Epidermal melanocyte (primary cell): Measurements from ENCODE around the gene CFAP45.

Source experiments
- DNase-seq: peaks from one replicate; pipeline ENCODE4 v3.0.0; 2011; ENCODE audit warnings: low spot score; ENCODE audit not compliant: insufficient read length

The CFAP45 gene

DNA sequence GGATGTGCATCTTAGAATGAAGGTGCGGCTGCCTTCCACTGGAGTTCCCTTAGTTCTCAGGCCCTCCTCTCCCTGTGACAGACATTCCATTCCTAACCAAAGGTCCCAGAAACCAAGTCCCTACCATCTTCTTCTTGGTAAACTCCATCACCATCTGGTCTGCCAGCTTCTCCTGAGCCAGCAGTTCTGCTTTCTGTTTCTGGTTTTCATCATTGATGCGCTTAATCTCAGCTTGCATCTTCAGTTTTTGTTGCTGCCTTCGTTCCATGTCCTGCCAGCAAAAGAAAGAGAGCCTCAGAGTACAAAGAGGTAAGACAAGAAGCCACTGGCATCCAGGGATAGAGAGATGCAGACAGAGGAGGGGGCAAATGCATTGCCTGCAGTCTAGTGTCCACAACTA is 19.5 kb downstream of the CFAP45 start:
- DNase-seq, result no peak

DNA sequence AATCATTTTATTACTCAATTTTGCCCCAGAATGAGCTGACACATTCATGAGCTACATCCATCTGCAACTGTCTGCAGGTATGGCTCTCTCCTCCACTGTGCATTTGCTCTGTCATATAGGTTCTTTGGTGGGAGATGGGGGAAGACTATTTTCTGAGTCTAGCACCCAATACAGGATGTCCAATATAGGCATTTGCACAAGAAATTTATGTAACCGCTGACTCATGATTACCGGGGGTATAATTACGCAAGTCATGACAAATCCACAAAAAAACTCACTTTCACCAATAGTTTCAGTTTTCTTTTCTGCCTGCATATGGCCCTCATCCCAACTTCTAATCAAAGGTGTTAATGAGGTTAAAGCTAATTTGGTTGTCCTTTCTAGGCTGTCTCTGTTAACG is 20.0 kb downstream of the CFAP45 start:
- no peak for DNase-seq

- no peak for DNase-seq
These were observed 20.8 kb downstream of the CFAP45 start for GRCh38 chr1:159879136-159879535.

DNA sequence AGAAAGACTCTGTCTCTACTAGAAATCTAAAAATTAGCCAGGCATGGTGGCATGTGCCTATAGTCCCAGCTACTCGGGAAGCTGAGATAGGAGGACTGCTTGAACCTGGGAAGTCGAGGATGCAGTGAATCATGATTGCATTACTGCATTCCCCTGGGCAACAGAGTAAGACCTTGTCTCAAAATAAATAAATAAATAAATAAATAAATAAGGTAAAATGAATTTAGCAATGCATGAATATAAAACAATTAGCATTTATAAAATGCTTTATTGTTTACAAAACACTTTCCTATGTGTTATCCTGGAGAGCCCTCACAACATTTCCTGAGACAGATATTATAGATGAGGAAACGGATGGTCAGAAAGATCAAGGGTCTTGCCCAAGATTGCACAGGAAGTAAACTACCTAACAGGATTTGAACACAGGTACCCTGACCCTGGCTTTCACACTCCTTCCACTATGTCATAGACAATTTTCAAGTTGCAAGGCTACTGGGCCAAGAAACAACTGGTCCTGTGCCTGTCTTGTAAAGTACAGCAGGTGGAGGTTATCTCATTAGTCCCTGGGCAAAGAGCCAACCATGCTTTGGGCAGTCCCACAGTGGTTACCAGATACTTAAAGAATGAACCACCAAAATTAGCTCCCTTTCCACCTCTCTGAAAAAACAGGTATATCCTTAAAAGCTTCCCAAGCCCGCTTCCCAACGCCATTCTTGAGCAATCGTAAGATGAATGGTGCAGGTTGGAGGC is 22.1 kb downstream of the CFAP45 start:
- no peak for DNase-seq

GRCh38 chr1:159873530-159874143 is 26.3 kb downstream of the CFAP45 start:
- no peak for DNase-seq

DNA sequence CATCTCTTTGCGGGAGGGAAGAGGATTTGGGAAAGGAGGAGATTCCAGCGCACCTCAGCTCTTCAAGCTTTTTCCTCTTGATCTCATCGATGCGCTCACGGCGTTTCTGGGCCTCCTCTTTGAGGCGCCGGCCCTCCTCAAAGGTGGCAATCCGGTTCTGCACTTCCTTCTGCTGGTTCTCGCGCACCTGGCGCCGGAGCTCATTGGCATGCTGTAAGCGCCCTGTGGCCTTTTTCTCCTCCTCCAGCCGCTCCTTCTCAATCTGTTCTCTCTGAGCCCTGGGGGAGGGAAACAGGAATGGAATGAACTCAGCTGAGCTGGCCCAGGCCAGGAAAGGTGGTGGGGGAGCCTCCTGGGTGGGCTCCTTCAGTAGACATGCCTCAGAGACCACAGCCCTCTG is 27.1 kb downstream of the CFAP45 start:
- no peak for DNase-seq

- no peak for DNase-seq
These were observed 29.3 kb downstream of the CFAP45 start for GRCh38 chr1:159870704-159871103.

- no peak for DNase-seq
These were observed 30.4 kb downstream of the CFAP45 start for GRCh38 chr1:159869607-159870006.

DNA sequence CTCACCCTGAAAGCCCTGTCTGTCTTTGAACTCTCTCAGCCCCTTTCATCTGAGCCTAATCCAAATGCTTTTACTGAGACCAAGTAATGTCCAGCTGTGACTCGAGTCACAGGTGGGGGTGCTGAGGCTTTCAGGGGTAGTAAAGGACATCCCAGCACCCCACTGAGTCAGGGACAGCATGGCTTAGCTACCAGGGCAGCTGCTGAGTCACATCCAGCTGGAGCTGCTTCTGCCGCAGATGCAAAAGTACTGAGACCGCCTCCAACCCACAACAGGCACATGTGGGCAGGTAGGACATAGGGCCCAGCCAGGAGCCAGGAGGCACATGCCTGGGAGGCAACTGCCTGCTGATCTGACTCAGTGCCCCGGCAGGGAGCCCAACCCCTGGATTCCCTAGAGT is 30.8 kb downstream of the CFAP45 start:
- no peak for DNase-seq

DNA sequence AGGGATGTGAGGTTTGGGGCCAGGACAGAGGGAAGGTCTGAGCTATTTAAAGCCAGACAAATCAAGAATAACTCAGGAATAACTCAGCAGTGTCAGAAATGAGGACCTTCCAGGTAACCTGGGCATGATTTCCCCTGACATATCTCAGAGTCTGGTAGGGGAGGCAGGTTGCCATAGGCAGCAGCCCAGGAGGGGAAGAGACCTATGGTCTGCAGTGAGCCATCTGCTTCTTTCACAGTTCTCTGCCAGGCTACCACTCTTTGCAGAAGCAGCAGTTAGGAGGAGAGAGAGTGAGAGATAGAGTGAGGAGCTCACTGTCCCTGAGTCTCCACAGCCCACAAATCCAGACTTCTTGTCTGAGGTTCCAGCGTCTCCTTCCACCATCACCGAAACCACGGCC is 31.2 kb downstream of the CFAP45 start:
- no peak for DNase-seq

DNA sequence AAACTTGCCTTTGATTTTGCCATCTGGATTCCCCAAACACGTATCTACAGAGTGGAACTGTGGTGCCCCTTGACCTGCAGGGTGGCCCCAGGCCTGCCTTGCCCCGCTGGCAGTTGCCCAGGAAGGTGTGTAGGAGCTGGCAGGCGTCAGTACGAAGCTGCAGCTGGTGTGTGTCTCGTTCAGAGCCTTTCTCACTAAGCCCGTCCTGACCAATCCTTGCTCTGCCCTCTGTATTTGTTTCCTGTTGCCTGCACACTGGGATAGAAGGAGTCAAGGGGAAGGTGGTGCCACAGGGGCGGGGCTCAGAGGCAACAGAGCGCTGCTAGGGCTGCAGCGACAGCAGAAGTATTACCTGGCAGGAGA is 32.3 kb downstream of the CFAP45 start:
- no peak for DNase-seq

- DNase-seq, result no peak
These were observed 32.9 kb downstream of the CFAP45 start for GRCh38 chr1:159866905-159867663.

- no peak for DNase-seq
These were observed 33.9 kb downstream of the CFAP45 start for GRCh38 chr1:159866066-159866465.

GRCh38 chr1:159864262-159864661 is 35.7 kb downstream of the CFAP45 start:
- DNase-seq, result no peak

GRCh38 chr1:159862557-159862956 is 37.4 kb downstream of the CFAP45 start, which contains the start of gene VSIG8:
Gene VSIG8, minus strand, starts transcription at chr1:159862657. Its CDS starts 136 bp downstream, at chr1:159862521.
- DNase-seq, result no peak

- no peak for DNase-seq
These were observed 37.9 kb downstream of the CFAP45 start for GRCh38 chr1:159862031-159862430.

DNA sequence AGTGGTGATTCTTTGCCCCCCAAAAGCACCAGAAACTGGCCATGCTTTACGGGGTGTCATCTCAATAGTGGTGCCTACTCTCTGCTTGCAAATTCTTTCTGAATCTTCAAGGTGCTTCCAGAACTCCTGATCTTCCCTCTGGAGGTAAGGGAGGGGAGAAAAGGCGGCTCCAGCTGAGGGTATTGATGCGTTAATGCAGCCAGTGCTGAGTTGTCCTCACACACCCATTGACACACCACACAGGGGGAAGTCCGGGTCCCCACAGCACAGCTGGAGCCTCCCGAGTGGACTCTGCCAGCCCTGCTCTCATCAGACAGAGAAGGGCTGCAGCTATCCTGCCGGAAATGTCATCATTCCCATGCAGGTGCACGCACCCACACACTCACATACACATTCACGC is 38.7 kb downstream of the CFAP45 start:
- no peak for DNase-seq

DNA sequence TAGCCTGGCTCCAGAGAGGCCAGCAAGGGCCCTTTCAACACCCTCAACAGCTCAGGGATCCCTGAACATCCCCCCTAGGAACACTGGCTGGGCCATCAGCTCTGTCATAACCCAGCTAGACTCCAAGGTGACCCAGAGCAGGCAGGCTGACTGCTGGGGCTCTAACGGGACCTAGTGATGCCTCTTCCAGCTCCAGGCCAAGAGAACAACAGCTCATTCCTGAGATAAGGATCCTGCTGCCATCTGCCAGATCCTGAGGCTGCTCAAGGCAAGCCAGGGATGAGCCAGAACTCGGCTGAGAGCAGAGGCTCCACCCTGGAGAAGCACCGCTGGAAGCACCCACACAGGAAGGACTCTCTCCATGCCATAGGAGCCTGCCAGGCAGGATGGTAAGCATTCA is 39.5 kb downstream of the CFAP45 start:
- no peak for DNase-seq

GRCh38 chr1:159859767-159860322 is 40.1 kb downstream of the CFAP45 start:
- DNase-seq, result no peak

- no peak for DNase-seq
These were observed 42.1 kb downstream of the CFAP45 start for GRCh38 chr1:159857889-159858288.

GRCh38 chr1:159856576-159856975 is 43.4 kb downstream of the CFAP45 start:
- DNase-seq, result no peak

- no peak for DNase-seq
These were observed 44.3 kb downstream of the CFAP45 start for GRCh38 chr1:159855709-159856108.
